HCT116 (cell line): ENCODE results near the gene TDRD9. TPM values are rescaled to one million over a fixed set of nuclear protein-coding genes. Genes with fewer than 3 reads are reported as not detected.

Experiments used
- ATAC-seq: fragments of 200-7000 bp; cut with Tn5 transposase; 2 replicates; pipeline ENCODE4 v1.9.1; 2020; ENCODE audit warnings: mild to moderate bottlenecking, moderate library complexity
- BruUV-seq: library from RNA; stranded (reverse); fragments of 400-500 nt; replicated peaks from 2 replicates; lab custom pipeline; 2021; lab: Mats Ljungman, UMichigan
- CTCF ChIA-PET: fragments of 300-600 bp; sonication (Branson Sonifier 250); formaldehyde crosslinking; loops from one replicate; lab custom pipeline; 2021; ENCODE audit warnings: antibody characterized with exemption; lab: Charles Lee
- POLR2A ChIA-PET: fragments of 300-600, 350-600 bp; sonication (Branson Sonifier 250); formaldehyde crosslinking; loops from one replicate; lab custom pipeline; 2021; ENCODE audit warnings: antibody characterized with exemption; lab: Charles Lee
- RAD21 ChIA-PET, 2 experiments: fragments of 300-600 bp; sonication (Branson Sonifier 250); formaldehyde crosslinking; loops; one replicate each; lab custom pipeline; 2023; ENCODE audit warnings: low total read pairs in 2 of 2; ENCODE audit not compliant: uncharacterized antibody in 2 of 2, unreplicated experiment in 2 of 2, low non-redundant PET in 1 of 2; lab: Charles Lee
- DNase-seq: peaks from one replicate; pipeline ENCODE4 v3.0.0-alpha.2; 2010; ENCODE audit warnings: low read depth, low spot score
- H2AFZ ChIP-seq: fragments of 200-600 bp; shearing (Covaris generic), sonication (generic); 2 replicates; pipeline ENCODE4 v1.6.1; 2017; ENCODE audit warnings: low read depth, mixed run types, mixed read lengths, antibody characterized with exemption, low read length; ENCODE audit not compliant: poor library complexity, severe bottlenecking
- H3K27ac ChIP-seq: 2 replicates; pipeline ENCODE4 v1.5.1; 2012; ENCODE audit warnings: low read depth, low read length
- H3K27me3 ChIP-seq: fragments of 200-600 bp; sonication (generic); 2 replicates; pipeline ENCODE4 v1.6.1; 2016; ENCODE audit warnings: mixed run types, low read length, mixed read lengths; ENCODE audit not compliant: insufficient read depth
- H3K36me3 ChIP-seq, 2 experiments: fragments of 200-500 bp in 1 of 2; fragments of 200-600 bp in 1 of 2; sonication (Bioruptor generic) in 1 of 2; sonication (generic) in 1 of 2; 2 replicates each; pipeline versions ENCODE4 v1.5.1 to v1.6.1; 2014 to 2016; ENCODE audit warnings: low read length in 2 of 2, inconsistent platforms in 1 of 2, mixed read lengths in 1 of 2, mixed run types in 1 of 2; ENCODE audit not compliant: insufficient read depth in 2 of 2, control insufficient read depth in 1 of 2
- H3K4me1 ChIP-seq, 2 experiments: fragments of 200-600 bp in 1 of 2; sonication (generic) in 1 of 2; 2 replicates each; pipeline versions ENCODE4 v1.5.1 to v1.6.1; 2012 to 2017; ENCODE audit warnings: low read length in 2 of 2, inconsistent platforms in 1 of 2, mild to moderate bottlenecking in 1 of 2, mixed read lengths in 1 of 2, mixed run types in 1 of 2, moderate library complexity in 1 of 2; ENCODE audit not compliant: insufficient read depth in 2 of 2, control insufficient read depth in 1 of 2
- H3K4me2 ChIP-seq: fragments of 200-600 bp; sonication (generic); 2 replicates; pipeline ENCODE4 v1.6.1; 2017; ENCODE audit warnings: mixed run types, low read length, mixed read lengths
- H3K4me3 ChIP-seq, 2 experiments: fragments of 200-600 bp in 1 of 2; sonication (generic) in 1 of 2; replicated peaks in 1 of 2; 2 replicates each; pipeline ENCODE4 v1.5.1; 2011 to 2016; ENCODE audit warnings: low read length in 2 of 2, control low read depth in 1 of 2, low read depth in 1 of 2, mild to moderate bottlenecking in 1 of 2, mixed read lengths in 1 of 2, mixed run types in 1 of 2
- H3K79me2 ChIP-seq: fragments of 200-600 bp; sonication (generic); 2 replicates; pipeline ENCODE4 v1.6.1; 2017; ENCODE audit warnings: mild to moderate bottlenecking, mixed run types, low read length, moderate library complexity, mixed read lengths; ENCODE audit not compliant: insufficient read depth
- H3K9ac ChIP-seq: fragments of 200-600 bp; sonication (generic); 2 replicates; pipeline ENCODE4 v1.6.1; 2016; ENCODE audit warnings: low read length, mixed read lengths
- H3K9me2 ChIP-seq: fragments of 200-600 bp; sonication (generic), shearing (Covaris generic); 2 replicates; pipeline ENCODE4 v1.6.1; 2017; ENCODE audit warnings: mixed run types, mild to moderate bottlenecking, moderate library complexity; ENCODE audit not compliant: insufficient read depth
- H3K9me3 ChIP-seq, 2 experiments: fragments of 200-500 bp in 1 of 2; fragments of 200-600 bp in 1 of 2; sonication (Bioruptor generic) in 1 of 2; sonication (generic) in 1 of 2; 2 replicates each; pipeline ENCODE4 v1.6.1; 2014 to 2017; ENCODE audit warnings: low read length in 2 of 2, mixed read lengths in 2 of 2, inconsistent platforms in 1 of 2, low read depth in 1 of 2, mild to moderate bottlenecking in 1 of 2, mixed run types in 1 of 2, moderate library complexity in 1 of 2; ENCODE audit not compliant: control insufficient read depth in 1 of 2, insufficient read depth in 1 of 2
- H4K20me1 ChIP-seq: fragments of 200-600 bp; sonication (generic), shearing (Covaris generic); 2 replicates; pipeline ENCODE4 v1.6.1; 2017; ENCODE audit warnings: mixed run types, mild to moderate bottlenecking, moderate library complexity; ENCODE audit not compliant: insufficient read depth
- CBX3 ChIP-seq: IDR thresholded peaks from 2 replicates; pipeline ENCODE4 v1.6.1; 2012; ENCODE audit warnings: low read depth
- CEBPB ChIP-seq: IDR thresholded peaks from 2 replicates; pipeline ENCODE4 v1.6.1; 2012; ENCODE audit warnings: low read depth
- EGR1 ChIP-seq: IDR thresholded peaks from 2 replicates; pipeline ENCODE4 v1.6.1; 2012; ENCODE audit warnings: low read depth
- EZH2 ChIP-seq: fragments of 200-600 bp; sonication (generic); IDR thresholded peaks from 2 replicates; pipeline ENCODE4 v1.6.1; 2017; ENCODE audit warnings: antibody characterized with exemption, mixed run types
- FOSL1 ChIP-seq: IDR thresholded peaks from 2 replicates; pipeline ENCODE4 v1.6.1; 2012; ENCODE audit warnings: low read depth
- POLR2AphosphoS5 ChIP-seq: IDR thresholded peaks from 2 replicates; pipeline ENCODE4 v1.6.1; 2011; ENCODE audit warnings: mild to moderate bottlenecking, low read depth, low read length, moderate library complexity
- RAD21 ChIP-seq: IDR thresholded peaks from 2 replicates; pipeline ENCODE4 v1.6.1; 2012; ENCODE audit warnings: low read depth, mild to moderate bottlenecking
- SIN3A ChIP-seq: IDR thresholded peaks from 2 replicates; pipeline ENCODE4 v1.6.1; 2012; ENCODE audit warnings: low read depth
- TCF7L2 ChIP-seq: IDR thresholded peaks from 2 replicates; pipeline ENCODE4 v1.7.0; 2011; ENCODE audit warnings: borderline replicate concordance, inconsistent platforms; ENCODE audit not compliant: insufficient read depth, insufficient read length; ENCODE audit errors: extremely low read depth
- ZFX ChIP-seq: fragments of 450-650 bp; IDR thresholded peaks from 2 replicates; pipeline ENCODE4 v1.6.1; 2017
- ZNF274 ChIP-seq: fragments of 200-500 bp; sonication (Bioruptor generic); IDR thresholded peaks from 2 replicates; pipeline ENCODE4 v1.6.1; 2014; ENCODE audit warnings: mild to moderate bottlenecking, low read depth, low read length, inconsistent platforms
- intact Hi-C: fragments of 100-400 bp; cut with micrococcal nuclease; formaldehyde crosslinking; loops from 2 replicates; pipeline ENCODE4 v1.10.0; 2022
- total RNA-seq: library from RNA; stranded (reverse); gene quantifications from one replicate; pipeline ENCODE4 v1.2.1, GENCODE V29; 2021; ENCODE audit not compliant: unreplicated experiment
- TF ChIP-seq, protein P1 (sequence below), 3 experiments: fragments of 200-600 bp in 1 of 3; sonication (generic) in 1 of 3; IDR thresholded peaks in 2 of 3; conservative IDR thresholded peaks in 1 of 3; 2 replicates each; pipeline ENCODE4 v1.5.1; 2012 to 2017; ENCODE audit warnings: low read depth in 2 of 3, low read length in 2 of 3, antibody characterized with exemption in 1 of 3, borderline replicate concordance in 1 of 3, control low read depth in 1 of 3, mild to moderate bottlenecking in 1 of 3, mixed read lengths in 1 of 3, mixed run types in 1 of 3, moderate library complexity in 1 of 3; ENCODE audit not compliant: insufficient read depth in 1 of 3
- TF ChIP-seq, protein P2 (sequence below): IDR thresholded peaks from 2 replicates; pipeline ENCODE4 v1.6.1; 2012
- TF ChIP-seq, protein P3 (sequence below): IDR thresholded peaks from 2 replicates; pipeline ENCODE4 v1.6.1; 2012
- TF ChIP-seq, protein P4 (sequence below): IDR thresholded peaks from 2 replicates; pipeline ENCODE4 v1.6.1; 2011; ENCODE audit warnings: mild to moderate bottlenecking, low read length, moderate library complexity; ENCODE audit not compliant: insufficient replicate concordance; ENCODE audit errors: extremely low read depth

The TDRD9 gene
- total RNA-seq, 1 experiment from 2014 or later = not detected

DNA sequence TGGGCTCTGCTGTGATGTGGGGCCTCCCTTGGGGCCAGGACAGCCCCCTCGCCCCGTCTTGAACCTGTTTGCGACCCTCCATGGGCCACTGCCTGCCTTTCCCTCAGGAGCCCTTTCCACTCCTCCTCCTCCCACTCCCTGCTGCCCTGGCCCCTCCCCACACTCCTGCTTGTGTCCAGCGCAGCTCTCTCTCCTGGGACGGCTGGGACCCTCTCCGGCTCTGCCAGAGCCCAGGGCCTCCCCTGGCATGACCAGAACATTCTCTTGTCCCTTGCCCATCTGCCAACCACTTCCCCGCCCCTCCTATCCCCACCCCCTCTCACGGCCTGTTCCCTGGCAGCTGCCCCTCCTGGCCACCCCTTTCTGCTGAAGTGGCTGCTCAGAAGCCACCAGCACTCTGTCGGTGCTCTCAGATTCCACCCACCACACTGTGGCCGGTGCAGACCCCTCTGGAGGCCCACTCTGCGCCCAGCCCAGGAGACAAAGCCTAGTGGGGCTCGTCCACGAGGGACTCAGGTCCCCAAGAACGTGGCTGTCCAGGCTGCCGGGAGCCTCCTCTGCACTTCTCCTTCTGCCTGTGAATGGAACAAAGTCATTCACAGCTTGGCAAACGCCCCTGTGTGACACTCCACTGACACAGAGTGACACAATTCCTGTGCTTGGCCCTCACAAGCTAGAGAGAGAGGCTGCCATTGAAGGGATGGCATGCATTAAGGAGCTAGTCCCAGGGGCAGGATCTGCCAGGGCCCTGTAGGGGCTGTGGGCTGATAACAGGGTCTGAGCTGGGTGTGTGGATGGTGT, 158.6 kb downstream of the TDRD9 start:
- BruUV-seq = no TSS peak

DNA sequence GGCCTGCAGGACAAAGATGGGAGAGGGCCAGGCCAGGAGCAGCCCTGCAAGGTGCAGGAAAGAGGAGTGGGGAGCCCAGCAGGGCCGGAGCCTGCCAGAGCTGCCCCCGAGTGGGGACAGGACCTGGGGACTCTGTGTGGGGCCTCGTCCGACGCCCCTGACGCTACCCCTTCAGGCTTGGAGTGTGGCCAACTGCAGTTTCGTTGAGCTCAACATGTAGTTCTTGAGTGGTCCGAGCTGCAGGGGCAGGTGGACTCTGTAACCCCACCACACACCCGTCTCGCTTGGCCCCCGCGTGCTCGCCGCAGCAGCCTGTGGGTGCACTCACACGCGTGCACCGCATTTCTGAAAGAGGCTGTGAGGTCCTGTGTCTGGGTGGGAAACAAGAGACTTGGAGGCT, 159.2 kb downstream of the TDRD9 start:
- Histone ChIP-seq H3K27ac (no peak overlapping the region), H3K4me3 (no peak overlapping the region), H2AFZ (no peak overlapping the region), H3K4me2 (no peak overlapping the region), H3K79me2 (no peaks in the 10 kb centered on the region), H4K20me1 (no peaks in the 10 kb centered on the region), H3K27me3 (no peaks in the 10 kb centered on the region), H3K9ac (no peak overlapping the region), H3K9me2 (no peaks in the 10 kb centered on the region), H3K9me3 (no peaks in the 10 kb centered on the region), H3K4me1 (no peaks in the 10 kb centered on the region), H3K36me3 (no peaks in the 10 kb centered on the region)
- no TSS peak for BruUV-seq
- ATAC-seq = no peak
- intact Hi-C loops = no loop called here
- ChIA-PET RAD21 (no interaction called here), CTCF (interaction anchor here (1.1 to 1.4 kb wide), 2 partner anchors 10 kb away, joined by 3 to 5 read pairs; no protein-coding TSS in a partner anchor), POLR2A (no interaction called here)
- DNase-seq = no peak
- TF ChIP-seq, protein P1, sequence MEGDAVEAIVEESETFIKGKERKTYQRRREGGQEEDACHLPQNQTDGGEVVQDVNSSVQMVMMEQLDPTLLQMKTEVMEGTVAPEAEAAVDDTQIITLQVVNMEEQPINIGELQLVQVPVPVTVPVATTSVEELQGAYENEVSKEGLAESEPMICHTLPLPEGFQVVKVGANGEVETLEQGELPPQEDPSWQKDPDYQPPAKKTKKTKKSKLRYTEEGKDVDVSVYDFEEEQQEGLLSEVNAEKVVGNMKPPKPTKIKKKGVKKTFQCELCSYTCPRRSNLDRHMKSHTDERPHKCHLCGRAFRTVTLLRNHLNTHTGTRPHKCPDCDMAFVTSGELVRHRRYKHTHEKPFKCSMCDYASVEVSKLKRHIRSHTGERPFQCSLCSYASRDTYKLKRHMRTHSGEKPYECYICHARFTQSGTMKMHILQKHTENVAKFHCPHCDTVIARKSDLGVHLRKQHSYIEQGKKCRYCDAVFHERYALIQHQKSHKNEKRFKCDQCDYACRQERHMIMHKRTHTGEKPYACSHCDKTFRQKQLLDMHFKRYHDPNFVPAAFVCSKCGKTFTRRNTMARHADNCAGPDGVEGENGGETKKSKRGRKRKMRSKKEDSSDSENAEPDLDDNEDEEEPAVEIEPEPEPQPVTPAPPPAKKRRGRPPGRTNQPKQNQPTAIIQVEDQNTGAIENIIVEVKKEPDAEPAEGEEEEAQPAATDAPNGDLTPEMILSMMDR (IDR thresholded peaks at IDR 0.05 in 2 of 3, conservative IDR thresholded peaks at IDR 0.05 in 1 of 3; ENCODE audit: borderline replicate concordance in 1 of 3, insufficient read depth in 1 of 3, low read depth in 2 of 3, low read length in 2 of 3) = no peak
- TF ChIP-seq RAD21 (no peak), EGR1 (no peak), SIN3A (no peak), FOSL1 (no peak), EZH2 (no peak), POLR2AphosphoS5 (no peak), CEBPB (no peak), ZFX (no peak), CBX3 (no peak)
- TF ChIP-seq, protein P2, sequence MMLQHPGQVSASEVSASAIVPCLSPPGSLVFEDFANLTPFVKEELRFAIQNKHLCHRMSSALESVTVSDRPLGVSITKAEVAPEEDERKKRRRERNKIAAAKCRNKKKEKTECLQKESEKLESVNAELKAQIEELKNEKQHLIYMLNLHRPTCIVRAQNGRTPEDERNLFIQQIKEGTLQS = no peak
- TF ChIP-seq, protein P3, sequence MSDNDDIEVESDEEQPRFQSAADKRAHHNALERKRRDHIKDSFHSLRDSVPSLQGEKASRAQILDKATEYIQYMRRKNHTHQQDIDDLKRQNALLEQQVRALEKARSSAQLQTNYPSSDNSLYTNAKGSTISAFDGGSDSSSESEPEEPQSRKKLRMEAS = no peak
- TF ChIP-seq, protein P4, sequence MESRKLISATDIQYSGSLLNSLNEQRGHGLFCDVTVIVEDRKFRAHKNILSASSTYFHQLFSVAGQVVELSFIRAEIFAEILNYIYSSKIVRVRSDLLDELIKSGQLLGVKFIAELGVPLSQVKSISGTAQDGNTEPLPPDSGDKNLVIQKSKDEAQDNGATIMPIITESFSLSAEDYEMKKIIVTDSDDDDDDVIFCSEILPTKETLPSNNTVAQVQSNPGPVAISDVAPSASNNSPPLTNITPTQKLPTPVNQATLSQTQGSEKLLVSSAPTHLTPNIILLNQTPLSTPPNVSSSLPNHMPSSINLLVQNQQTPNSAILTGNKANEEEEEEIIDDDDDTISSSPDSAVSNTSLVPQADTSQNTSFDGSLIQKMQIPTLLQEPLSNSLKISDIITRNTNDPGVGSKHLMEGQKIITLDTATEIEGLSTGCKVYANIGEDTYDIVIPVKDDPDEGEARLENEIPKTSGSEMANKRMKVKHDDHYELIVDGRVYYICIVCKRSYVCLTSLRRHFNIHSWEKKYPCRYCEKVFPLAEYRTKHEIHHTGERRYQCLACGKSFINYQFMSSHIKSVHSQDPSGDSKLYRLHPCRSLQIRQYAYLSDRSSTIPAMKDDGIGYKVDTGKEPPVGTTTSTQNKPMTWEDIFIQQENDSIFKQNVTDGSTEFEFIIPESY = no peak

More for the DNA sequence above, 158.6 kb downstream of the TDRD9 start:
- ChIA-PET POLR2A (no interaction called here), RAD21 (no interaction called here), CTCF (interaction anchor here (1.1 to 1.4 kb wide), 2 partner anchors 9 to 10 kb away, joined by 3 to 5 read pairs; no protein-coding TSS in a partner anchor)
- Histone ChIP-seq H3K27me3 (no peaks in the 10 kb centered on the region), H3K4me1 (no peaks in the 10 kb centered on the region), H3K4me2 (no peak overlapping the region), H3K27ac (no peak overlapping the region), H4K20me1 (no peaks in the 10 kb centered on the region), H3K36me3 (no peaks in the 10 kb centered on the region), H3K9ac (no peak overlapping the region), H3K4me3 (no peak overlapping the region), H2AFZ (no peak overlapping the region), H3K9me2 (no peaks in the 10 kb centered on the region), H3K9me3 (no peaks in the 10 kb centered on the region), H3K79me2 (no peaks in the 10 kb centered on the region)
- DNase-seq (no peak), ATAC-seq (no peak)
- no peak for TF ChIP-seq POLR2AphosphoS5
- no peak for TF ChIP-seq EZH2
- TF ChIP-seq TCF7L2 = no peak
- TF ChIP-seq CBX3 = no peak
- TF ChIP-seq ZNF274 = no peak
- intact Hi-C loops = no loop called here
